ENCODE measurements around the gene TUT1. TPM values are rescaled to one million over a fixed set of nuclear protein-coding genes. Genes with fewer than 3 reads are reported as not detected.

The TUT1 gene
- total and polyA plus RNA-seq, 2 of the 4 experiments (the other 2 are of a cell fraction), result 4.3 to 10.1 TPM

GRCh38 chr11:62535802-62536201 lies 55.5 kb downstream of the TUT1 start:
- intact Hi-C loops (cut with micrococcal nuclease), result no loop called here
- Histone ChIP-seq H3K14ac (replicated peaks; ENCODE audit: low read depth, low read length) (no peak overlapping the region), H4K20me1 (ENCODE audit: insufficient read depth, low read length) (peaks cover 100% of the 10 kb centered on the region), H2AK5ac (ENCODE audit: low read depth, low read length) (no peak overlapping the region), H3K9ac (ENCODE audit: low read depth, low read length) (no peak overlapping the region), H3K18ac (ENCODE audit: low read depth, low read length) (no peak overlapping the region), H3K27ac (ENCODE audit: insufficient read depth, low read length) (no peak overlapping the region), H2BK20ac (ENCODE audit: low read depth, low read length) (no peak overlapping the region), H3K4me2 (ENCODE audit: low read depth, low read length) (no peak overlapping the region), H3K56ac (ENCODE audit: extremely low read depth, insufficient read depth, low read length) (no peak overlapping the region), H2BK15ac (ENCODE audit: low read depth, low read length) (no peak overlapping the region), H4K8ac (ENCODE audit: low read depth in 2 of 2, low read length in 2 of 2) (no peak overlapping the region), H3K4ac (ENCODE audit: low read depth, low read length) (no peak overlapping the region), H2BK120ac (ENCODE audit: low read depth, low read length) (no peak overlapping the region), H3K27me3 (ENCODE audit: control insufficient read depth, insufficient read depth, low read length) (no peaks in the 10 kb centered on the region), H3K79me1 (ENCODE audit: low read depth in 1 of 2, low read length in 2 of 2) (peaks cover 27 to 72% of the 10 kb centered on the region in 2 experiments), H2AFZ (replicated peaks; ENCODE audit: low read length, poor library complexity) (no peak overlapping the region), H3K36me3 (ENCODE audit: control insufficient read depth, insufficient read depth, low read length) (peaks cover 63% of the 10 kb centered on the region), H4K5ac (ENCODE audit: low read depth, low read length) (no peak overlapping the region), H2BK5ac (ENCODE audit: low read depth, low read length, poor library complexity, severe bottlenecking) (no peak overlapping the region), H3K9me3 (ENCODE audit: control insufficient read depth, insufficient read depth, low read length) (no peaks in the 10 kb centered on the region), H3K23ac (ENCODE audit: low read depth, low read length) (no peak overlapping the region), H2AK9ac (replicated peaks; ENCODE audit: low read depth, low read length, poor library complexity) (no peak overlapping the region), H4K91ac (ENCODE audit: insufficient read depth, low read depth, low read length) (no peak overlapping the region), H3K9me1 (ENCODE audit: insufficient read depth, low read length) (peaks cover 32% of the 10 kb centered on the region), H3K4me1 (ENCODE audit: control insufficient read depth, insufficient read depth, low read length) (peaks cover 33% of the 10 kb centered on the region), H3K4me3 (ENCODE audit: insufficient read depth, low read depth, low read length) (no peak overlapping the region)
- DNase-seq (no peak), ATAC-seq (ENCODE audit: low read depth) (no peak)
- no peak for TF ChIP-seq BHLHE40 (IDR thresholded peaks at IDR 0.05; ENCODE audit: low read depth, low read length)
- no peak for TF ChIP-seq MAFK (IDR thresholded peaks at IDR 0.05; ENCODE audit: low read depth, low read length)
- no peak for TF ChIP-seq MAZ (IDR thresholded peaks at IDR 0.05; ENCODE audit: borderline replicate concordance, low read depth, low read length)
- no peak for TF ChIP-seq RFX5 (IDR thresholded peaks at IDR 0.05; ENCODE audit: low read depth, low read length)
- no peak for TF ChIP-seq NFE2L2 (IDR thresholded peaks at IDR 0.05; ENCODE audit: low read depth, low read length)
- TF ChIP-seq USF2 (IDR thresholded peaks at IDR 0.05; ENCODE audit: low read depth, low read length), result no peak
- no peak for TF ChIP-seq CEBPB (IDR thresholded peaks at IDR 0.05; ENCODE audit: low read depth, low read length)
- TF ChIP-seq RAD21 (IDR thresholded peaks at IDR 0.05; ENCODE audit: low read length), result no peak
- no peak for TF ChIP-seq RCOR1 (IDR thresholded peaks at IDR 0.05; ENCODE audit: insufficient replicate concordance, low read length)
- TF ChIP-seq, protein P1, sequence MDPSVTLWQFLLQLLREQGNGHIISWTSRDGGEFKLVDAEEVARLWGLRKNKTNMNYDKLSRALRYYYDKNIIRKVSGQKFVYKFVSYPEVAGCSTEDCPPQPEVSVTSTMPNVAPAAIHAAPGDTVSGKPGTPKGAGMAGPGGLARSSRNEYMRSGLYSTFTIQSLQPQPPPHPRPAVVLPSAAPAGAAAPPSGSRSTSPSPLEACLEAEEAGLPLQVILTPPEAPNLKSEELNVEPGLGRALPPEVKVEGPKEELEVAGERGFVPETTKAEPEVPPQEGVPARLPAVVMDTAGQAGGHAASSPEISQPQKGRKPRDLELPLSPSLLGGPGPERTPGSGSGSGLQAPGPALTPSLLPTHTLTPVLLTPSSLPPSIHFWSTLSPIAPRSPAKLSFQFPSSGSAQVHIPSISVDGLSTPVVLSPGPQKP (IDR thresholded peaks at IDR 0.05; ENCODE audit: borderline replicate concordance, low read depth, low read length), result no peak
- no peak for TF ChIP-seq MXI1 (IDR thresholded peaks at IDR 0.05; ENCODE audit: borderline replicate concordance, low read depth, low read length)
- TF ChIP-seq, protein P2, sequence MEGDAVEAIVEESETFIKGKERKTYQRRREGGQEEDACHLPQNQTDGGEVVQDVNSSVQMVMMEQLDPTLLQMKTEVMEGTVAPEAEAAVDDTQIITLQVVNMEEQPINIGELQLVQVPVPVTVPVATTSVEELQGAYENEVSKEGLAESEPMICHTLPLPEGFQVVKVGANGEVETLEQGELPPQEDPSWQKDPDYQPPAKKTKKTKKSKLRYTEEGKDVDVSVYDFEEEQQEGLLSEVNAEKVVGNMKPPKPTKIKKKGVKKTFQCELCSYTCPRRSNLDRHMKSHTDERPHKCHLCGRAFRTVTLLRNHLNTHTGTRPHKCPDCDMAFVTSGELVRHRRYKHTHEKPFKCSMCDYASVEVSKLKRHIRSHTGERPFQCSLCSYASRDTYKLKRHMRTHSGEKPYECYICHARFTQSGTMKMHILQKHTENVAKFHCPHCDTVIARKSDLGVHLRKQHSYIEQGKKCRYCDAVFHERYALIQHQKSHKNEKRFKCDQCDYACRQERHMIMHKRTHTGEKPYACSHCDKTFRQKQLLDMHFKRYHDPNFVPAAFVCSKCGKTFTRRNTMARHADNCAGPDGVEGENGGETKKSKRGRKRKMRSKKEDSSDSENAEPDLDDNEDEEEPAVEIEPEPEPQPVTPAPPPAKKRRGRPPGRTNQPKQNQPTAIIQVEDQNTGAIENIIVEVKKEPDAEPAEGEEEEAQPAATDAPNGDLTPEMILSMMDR (conservative IDR thresholded peaks at IDR 0.05; ENCODE audit: low read depth, low read length), result no peak
- no peak for TF ChIP-seq CHD1 (IDR thresholded peaks at IDR 0.05; ENCODE audit: low read depth, low read length)
- no peak for TF ChIP-seq FOS (IDR thresholded peaks at IDR 0.05; ENCODE audit: low read depth, low read length)
- no peak for TF ChIP-seq POLR2A (IDR thresholded peaks at IDR 0.05; ENCODE audit: low read depth, low read length)
- no peak for TF ChIP-seq SMC3 (IDR thresholded peaks at IDR 0.05; ENCODE audit: low read depth, low read length)
- POLR2A ChIA-PET (ENCODE audit: unreplicated experiment), result no interaction called here
- 83% methylated on average over 3 of the region's 12 CpGs; no CpG with 5 or more reads in 1 of the 2 experiments for WGBS, 2 experiments (ENCODE audit: extremely low coverage in 2 of 2, insufficient read length in 1 of 2)
- BruUV-seq (replicated peaks), result no TSS peak
- CTCF ChIA-PET, result no interaction called here
- in situ Hi-C loops (cut with MboI; ENCODE audit: low sequenced_read_pairs), result no loop called here
- dilution Hi-C loops (cut with HindIII; ENCODE audit: low sequenced_read_pairs, unreplicated experiment), result no loop called here
